Measurements from ENCODE around the gene WNT11.
A peak's percentile ranks its signal among the peaks of the same experiment; 100 is the strongest.

Gene WNT11

DNA sequence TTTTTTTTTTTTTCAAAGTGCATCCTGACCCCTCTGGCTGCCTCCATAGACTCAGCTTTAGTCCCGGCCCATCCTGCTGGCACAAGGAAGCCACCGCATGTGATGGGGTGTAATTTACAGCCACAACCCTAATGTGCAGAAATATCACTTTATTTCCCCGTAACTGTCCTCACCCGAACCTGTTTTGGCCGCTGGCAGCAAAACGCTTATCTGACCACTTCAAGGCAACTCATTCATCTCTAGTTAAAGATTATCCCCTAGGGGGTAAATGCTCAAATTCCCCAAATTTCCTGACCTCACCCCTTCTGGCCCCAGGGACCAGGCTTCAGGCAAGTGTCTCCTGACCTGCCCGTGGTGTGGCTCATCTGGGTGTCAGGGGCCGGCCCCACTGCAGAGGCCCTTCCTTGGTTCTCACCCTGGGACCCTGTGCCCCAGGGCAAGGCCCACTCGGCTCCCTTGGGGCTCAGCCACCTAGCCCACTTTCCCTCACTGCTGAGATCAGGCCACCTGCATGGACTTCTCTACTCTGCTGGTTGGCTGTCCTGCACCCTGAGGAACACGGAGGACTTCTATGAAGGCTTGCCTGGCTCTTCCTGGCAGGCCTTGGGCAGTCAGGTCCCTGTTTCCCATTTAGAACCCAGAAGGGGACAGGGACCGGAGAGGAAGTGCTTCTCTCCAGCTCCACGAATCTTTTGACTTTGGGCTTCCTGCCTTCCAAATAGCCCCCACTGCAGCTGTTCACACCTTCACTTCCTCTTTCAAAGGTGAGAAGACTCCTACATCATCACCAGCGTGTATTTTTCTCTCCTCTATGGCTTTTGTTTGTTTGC, 53.3 kb downstream of the WNT11 start:
- DNase-seq (ENCODE audit: low spot score) = no peak

DNA sequence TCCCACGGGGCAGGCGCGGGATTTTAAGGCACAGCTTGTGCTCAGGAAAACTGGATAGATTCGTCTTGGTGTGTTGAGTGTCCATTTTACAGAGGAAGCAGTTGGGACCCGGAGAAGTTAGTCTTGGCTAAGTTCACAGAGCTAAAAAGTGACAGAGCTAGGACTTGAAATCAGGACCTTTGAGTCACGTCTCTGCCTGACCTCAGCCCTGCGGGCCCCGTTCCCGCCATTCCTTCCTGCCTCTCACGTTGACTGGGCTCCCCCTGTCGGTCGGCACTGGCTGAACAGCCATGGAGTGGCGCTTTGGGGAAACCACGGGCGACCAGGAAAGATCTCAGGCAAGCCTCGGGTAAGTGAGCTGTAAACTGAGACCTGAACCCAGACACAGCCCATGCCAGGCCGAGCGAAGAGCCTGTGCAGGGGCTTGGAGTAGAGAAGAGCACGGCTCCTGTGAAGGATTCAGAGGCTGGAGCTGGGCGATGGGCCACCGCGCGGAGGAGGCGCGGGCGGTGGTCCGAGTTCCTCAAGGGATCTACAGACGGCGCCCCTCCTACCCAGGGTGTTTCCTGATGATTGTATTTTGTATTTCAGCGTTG, 54.1 kb downstream of the WNT11 start:
- DNase-seq (ENCODE audit: low spot score) = peak; percentile 78

DNA sequence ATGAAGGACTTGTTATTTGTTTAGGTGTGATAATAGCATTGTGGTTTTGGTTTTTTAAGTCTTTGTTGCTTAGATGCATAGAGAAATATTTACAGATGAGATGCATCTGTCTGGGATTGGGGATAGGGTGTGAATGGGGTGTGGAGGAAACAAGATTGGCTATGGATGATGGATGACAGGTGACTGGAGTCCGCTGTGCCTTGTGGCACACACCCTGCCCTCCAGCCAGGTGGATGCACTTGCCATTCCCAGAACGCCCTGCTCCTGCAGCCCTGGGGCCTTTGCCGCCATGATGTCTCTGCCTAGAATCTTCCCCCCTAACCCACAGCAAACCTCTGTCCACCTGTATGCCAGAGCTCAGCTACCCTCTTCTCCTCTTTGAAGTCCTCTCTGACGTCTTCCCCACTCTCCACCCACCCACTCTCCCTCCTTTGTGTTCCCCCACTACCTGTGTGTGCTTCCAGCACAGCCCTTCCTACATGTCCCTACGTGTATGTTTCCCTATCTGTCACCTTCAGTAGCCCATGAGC, 54.7 kb downstream of the WNT11 start:
- DNase-seq (ENCODE audit: low spot score) = no peak

GRCh38 chr11:76150141-76150540, 56.2 kb downstream of the WNT11 start:
- DNase-seq (ENCODE audit: low spot score) = no peak

- no peak for DNase-seq (ENCODE audit: low spot score)
Observed at GRCh38 chr11:76149713-76150112, 56.6 kb downstream of the WNT11 start.

DNA sequence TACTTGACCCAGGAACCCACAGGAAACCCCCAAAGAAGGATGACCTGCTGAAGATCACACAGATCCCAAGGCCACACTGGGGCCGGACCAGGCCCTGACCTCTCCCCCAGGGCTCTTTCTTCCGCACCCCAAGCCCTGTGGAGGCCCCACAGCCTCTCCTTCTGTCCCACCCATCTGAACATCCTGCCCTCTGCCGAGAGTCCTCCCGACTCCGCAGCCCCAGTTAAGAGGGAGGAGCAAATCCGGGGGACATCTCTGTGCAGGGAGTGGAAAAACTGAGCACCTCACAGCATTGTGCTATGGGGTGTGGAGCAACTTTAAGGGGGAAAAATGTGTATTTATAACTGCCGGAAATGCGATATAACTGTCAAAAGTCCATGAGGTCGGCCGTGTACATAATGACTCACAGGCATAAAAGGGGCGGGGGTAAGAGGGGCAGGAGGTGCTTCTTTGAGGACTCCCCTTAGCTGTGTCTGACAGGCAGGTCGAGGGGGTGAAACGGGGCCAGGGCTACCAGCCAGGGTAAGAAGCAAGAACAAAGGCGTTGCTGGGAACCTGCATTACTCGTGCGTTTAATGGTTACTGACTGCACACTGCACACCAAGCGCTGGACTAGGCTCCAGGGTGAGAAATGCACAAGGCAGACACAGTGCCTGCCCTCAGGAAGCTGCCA, 57.2 kb downstream of the WNT11 start:
- DNase-seq (ENCODE audit: low spot score) = no peak

DNA sequence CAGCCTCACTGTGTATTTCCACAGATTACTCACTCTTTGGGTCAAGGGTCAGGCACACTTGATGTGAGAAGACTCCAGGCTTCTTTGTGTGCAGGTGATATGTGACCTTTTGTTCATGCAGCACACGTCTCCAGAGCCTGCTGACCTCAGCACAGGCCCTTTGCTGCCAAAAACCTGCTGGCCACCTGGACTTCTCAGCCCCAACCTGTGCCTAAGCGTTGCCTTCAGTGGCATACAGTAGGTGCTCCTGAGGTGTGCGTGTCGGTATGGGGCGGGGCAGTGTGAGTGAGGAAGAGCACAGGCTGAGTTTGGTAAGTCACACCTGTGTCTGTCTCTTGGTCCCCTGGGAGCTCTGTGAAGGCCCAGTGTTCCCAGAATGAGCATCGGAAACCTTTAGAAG, 58.1 kb downstream of the WNT11 start:
- DNase-seq (ENCODE audit: low spot score) = no peak

DNA sequence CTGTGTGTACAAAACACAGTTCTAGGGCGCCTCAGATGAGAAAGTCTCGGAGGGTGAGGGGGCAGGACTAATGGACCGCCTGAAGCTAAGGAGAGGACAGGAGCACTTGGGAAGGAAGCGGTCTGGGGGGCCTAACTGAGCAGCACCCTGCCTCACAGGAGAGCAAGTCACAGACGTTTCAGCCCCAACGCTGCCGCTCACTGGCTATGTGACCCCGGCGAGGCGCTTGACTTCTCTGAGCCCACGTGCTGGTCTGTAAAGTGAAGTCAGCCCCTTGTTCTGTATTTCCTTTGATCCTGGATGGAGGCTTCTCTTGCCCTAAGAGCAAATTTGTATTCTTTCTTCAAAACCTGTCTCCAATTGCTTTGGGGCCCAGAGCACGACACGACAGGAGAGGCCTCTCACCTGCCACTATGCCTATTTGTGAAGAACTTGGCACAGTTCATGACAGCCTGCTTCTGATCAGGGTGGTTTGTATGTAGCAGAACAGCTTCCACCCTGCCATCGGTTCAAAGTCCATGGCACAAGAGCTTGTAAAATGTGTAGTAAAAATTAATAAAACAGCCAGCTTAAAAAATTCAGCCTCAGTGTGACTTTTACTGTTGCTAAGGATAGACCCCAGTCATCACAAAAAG, 59.1 kb downstream of the WNT11 start:
- no peak for DNase-seq (ENCODE audit: low spot score)

- DNase-seq (ENCODE audit: low spot score) = no peak
Observed at GRCh38 chr11:76143274-76143673, 63.0 kb downstream of the WNT11 start.

GRCh38 chr11:76141901-76142588, 64.3 kb downstream of the WNT11 start:
- no peak for DNase-seq (ENCODE audit: low spot score)

GRCh38 chr11:76140912-76141574, 65.3 kb downstream of the WNT11 start:
- DNase-seq (ENCODE audit: low spot score) = no peak

DNA sequence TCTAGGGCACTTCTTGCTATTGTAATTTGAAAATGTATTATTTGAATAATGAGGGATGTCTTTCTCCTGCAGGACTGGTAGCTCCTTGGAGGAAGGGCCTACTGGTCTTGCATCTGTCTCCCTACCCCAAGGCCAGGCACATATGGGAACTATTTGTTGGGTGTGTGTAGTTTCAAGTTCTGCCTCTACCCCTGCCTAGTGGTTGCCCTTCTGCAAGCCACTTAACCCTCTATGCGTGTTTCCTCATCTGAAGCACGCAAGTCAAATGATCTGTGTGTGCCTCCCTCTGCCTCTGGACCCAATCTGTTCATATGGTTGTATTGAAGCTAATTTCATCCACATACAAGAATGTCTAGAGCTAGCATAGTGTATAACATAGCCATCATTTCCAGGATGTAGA, 67.0 kb downstream of the WNT11 start:
- DNase-seq (ENCODE audit: low spot score) = no peak
